Measurements from ENCODE around the gene RNF223. TPM values are rescaled to one million over a fixed set of nuclear protein-coding genes. Genes with fewer than 3 reads are reported as not detected.
A peak's percentile ranks its signal among the peaks of the same experiment; 100 is the strongest.

The RNF223 gene
- total RNA-seq, 1 donor from 2014 or later = 7.5 TPM

- H3K27me3 ChIP-seq (ENCODE audit: control insufficient read depth, insufficient read depth, low read length) = no peaks in the 10 kb centered on the region
- no peak for DNase-seq (ENCODE audit: low read depth)
- peak overlapping the region; percentile 84 for H3K4me3 ChIP-seq (ENCODE audit: low read depth, low read length)
- H3K36me3 ChIP-seq (ENCODE audit: control insufficient read depth, insufficient read depth, low read length) = peaks cover 3% of the 10 kb centered on the region
- no peak for TF ChIP-seq CTCF (IDR thresholded peaks at IDR 0.05; ENCODE audit: insufficient read depth, low read length, poor library complexity, severe bottlenecking)
Observed at GRCh38 chr1:1021010-1021919, 52.8 kb downstream of the RNF223 start.

Other genes starting within 250 kb of the RNF223 start
- 2.3 TPM in 2 replicates for gene SAMD11, start 150.4 kb downstream of the RNF223 start, total RNA-seq
- gene NOC2L, start 115.0 kb downstream of the RNF223 start, total RNA-seq = 95.6 and 98.8 TPM in 2 replicates
- 16.9 and 21.4 TPM in 2 replicates for gene KLHL17, start 113.7 kb downstream of the RNF223 start, total RNA-seq
- gene PLEKHN1, start 107.8 kb downstream of the RNF223 start, total RNA-seq = 13.2 and 13.3 TPM in 2 replicates
- gene PERM1, start 92.2 kb downstream of the RNF223 start, total RNA-seq = 0.34 TPM in 1 of 2 replicates, not detected in the other
- gene HES4, start 74.2 kb downstream of the RNF223 start, total RNA-seq = 160 and 184 TPM in 2 replicates
- 68.7 and 97.7 TPM in 2 replicates for gene ISG15, start 60.8 kb downstream of the RNF223 start, total RNA-seq
- gene AGRN, start 54.2 kb downstream of the RNF223 start, total RNA-seq = 479 and 617 TPM in 2 replicates
- 20.3 and 25.5 TPM in 2 replicates for gene C1orf159, start 41.8 kb upstream of the RNF223 start, total RNA-seq
- gene TTLL10, start 99.6 kb upstream of the RNF223 start, total RNA-seq = 0.27 TPM in 1 of 2 replicates, not detected in the other
- gene TNFRSF18, start 132.3 kb upstream of the RNF223 start, total RNA-seq = 0.67 and 2.1 TPM in 2 replicates
- 0.25 and 3.6 TPM in 2 replicates for gene TNFRSF4, start 139.8 kb upstream of the RNF223 start, total RNA-seq
- 146 and 153 TPM in 2 replicates for gene SDF4, start 157.7 kb upstream of the RNF223 start, total RNA-seq
- 43.7 and 48.6 TPM in 2 replicates for gene B3GALT6, start 157.9 kb upstream of the RNF223 start, total RNA-seq
- 0.88 and 1.4 TPM in 2 replicates for gene C1QTNF12, start 172.4 kb upstream of the RNF223 start, total RNA-seq
- gene UBE2J2, start 199.5 kb upstream of the RNF223 start, total RNA-seq = 65.1 and 78.0 TPM in 2 replicates
- 0.46 and 0.62 TPM in 2 replicates for gene SCNN1D, start 206.1 kb upstream of the RNF223 start, total RNA-seq
- 37.9 and 43.1 TPM in 2 replicates for gene ACAP3, start 233.6 kb upstream of the RNF223 start, total RNA-seq
- gene PUSL1, start 234.3 kb upstream of the RNF223 start, total RNA-seq = 45.1 and 59.9 TPM in 2 replicates